ENCODE results near the gene FALEC.

Gene FALEC

DNA sequence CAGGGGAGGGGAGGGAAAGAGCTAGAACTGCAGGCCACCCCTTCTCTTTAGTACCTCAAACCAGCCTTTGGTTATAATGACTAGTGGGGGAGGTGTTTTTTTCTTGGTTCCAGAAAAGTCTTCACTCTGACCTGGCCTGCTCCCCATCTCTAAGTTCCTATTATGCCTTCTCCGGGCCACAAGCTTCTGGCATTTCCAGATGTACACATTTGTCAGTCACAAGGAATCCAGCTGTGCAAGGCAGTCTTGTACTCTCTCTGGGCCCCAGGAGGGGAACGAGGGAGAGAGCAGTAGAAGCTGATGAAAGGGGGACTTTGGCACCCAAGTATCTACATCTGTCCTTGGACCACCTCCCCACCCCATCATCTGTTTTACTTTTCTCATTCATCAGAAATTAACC is 2.7 kb upstream of the FALEC start:
- DNase-seq = no peak

DNA sequence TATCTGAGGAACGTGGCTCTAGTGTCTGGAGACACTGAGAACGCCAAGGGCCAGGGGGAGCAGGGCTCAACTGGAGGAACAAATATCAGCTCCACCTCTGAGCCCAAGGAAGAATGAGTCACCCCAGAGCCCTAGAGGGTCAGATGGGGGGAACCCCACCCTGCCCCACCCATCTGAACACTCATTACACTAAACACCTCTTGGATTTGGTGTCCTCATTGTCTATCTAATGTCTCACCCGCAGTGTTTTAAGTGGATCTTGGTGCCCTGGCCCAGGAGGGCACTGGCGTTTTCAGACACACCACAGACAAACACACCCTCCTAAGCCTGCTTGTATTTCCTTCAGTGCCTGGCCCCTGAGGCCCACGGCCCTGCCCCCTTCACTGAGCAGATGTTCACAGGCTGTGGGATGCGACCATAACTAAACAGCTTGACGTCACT is 2.2 kb upstream of the FALEC start:
- no peak for DNase-seq

DNA sequence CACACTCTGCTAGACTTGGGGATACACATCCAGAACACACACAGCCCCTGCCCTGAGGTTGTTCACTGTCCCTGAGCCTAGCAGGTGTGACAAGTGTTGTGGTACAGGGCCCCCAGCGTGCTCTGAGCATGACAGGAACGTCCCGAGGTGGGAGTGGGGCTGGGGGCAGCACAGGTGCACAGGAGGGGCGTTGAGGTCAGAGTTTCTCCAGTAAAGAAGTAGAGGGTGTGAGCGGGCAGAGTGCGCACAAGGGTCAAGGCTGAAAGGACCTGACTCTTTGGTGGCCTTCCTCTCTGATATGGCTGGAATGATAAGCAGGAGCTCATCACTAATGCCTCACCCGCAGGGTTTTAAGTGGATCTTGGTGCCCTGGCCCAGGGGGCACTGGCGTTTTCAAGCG is 1.3 kb upstream of the FALEC start:
- no peak for DNase-seq

DNA sequence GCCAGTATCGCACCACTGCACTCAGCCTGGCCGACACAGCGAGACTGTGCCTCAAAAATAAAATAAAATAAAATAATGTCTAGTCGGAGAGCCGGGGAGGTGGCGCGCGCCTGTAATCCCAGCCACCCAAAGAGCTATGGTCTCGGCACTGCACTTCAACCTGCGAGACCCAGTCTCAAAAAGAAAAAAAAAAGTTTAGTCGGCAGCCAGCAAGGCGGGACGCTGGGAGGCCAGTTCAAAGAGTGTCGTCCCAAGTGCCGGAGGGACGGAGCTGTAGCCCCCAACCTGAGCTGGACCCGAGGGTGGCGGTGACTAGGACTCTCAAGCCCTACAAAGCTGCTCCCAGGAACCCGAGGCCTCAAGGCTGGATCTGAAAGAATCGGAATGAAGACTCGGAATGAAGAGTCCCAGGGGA is 632 bp upstream of the FALEC start:
- no peak for DNase-seq

DNA sequence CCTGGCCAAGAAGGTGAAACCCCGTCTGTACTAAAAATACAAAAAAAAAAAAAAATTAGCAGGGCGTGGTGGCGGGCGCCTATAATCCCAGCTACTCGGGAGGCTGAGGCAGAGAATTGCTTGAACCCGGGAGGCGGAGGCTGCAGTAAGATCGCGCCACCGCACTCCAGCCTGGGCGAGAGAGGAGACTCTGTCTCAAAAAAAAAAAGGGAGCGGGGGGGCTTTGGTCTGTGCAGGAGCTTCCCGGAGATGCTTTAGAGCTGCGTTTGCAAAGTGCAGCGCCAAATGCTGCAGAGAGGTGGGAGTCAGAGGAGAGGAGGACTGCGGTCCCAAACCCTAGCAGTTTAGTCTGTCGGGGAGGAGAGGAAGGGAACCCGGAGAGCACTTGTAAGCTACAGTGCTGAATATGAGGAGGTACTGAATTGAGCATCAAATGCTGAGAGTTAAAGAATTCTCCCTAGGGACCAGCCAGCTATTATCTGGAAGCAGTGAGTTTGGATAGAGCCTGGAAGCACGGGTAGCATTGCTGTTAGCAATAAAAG is 569 bp downstream of the FALEC start:
- DNase-seq = no peak

DNA sequence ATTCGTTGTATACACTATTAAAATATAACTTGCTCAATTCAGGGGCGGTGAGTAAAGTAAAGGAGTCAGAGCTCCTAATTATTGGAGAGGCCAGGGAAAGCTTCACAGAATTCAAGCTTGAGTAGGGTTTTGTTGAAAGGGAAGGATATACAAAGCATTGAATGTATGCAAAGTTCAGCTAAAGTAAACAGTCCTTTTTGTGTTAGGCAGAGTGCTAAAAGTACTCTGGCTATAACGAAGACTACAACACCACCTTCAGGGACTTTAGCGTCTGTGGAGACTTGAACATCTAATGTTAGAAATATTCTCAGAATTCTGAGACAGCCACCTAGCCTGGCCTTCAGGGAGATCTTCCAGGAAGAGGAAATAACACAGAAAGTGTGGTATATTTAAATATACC is 1.1 kb downstream of the FALEC start:
- no peak for DNase-seq

DNA sequence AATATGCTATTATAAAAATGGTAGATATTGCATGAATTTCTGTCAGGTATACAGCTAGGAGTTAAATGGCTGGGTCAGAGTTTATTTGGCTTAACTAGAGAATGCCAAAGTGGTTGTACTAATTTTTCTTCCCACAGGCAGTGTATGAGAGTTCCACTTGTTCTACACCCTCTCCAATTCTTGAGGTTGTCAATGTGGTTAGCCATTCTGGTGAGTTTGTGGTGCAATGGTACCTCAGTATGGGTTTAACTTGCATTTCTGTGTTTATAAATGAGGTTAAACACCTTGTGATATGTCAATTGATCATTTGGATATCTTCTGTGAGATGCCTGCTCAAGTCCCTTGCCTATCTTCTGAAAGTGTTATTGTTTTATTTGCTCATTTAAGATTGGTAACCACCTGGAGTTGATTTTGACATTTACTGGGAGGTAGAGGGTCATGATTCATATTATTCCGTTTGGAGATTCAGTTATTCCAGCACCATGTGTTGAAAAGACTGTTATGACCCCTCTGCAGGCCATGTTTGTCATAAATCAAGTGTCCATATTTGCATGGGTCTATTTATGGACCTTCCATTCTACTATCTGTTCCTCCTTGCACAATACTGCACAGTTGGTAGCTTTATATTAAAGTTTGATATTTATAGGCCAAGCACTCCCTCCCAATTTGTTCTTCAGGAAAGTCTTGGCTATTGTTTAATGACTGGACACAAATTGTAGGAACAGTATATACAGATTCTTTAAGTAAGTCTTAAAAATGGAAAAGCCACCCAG is 5.8 kb downstream of the FALEC start:
- DNase-seq = no peak

DNA sequence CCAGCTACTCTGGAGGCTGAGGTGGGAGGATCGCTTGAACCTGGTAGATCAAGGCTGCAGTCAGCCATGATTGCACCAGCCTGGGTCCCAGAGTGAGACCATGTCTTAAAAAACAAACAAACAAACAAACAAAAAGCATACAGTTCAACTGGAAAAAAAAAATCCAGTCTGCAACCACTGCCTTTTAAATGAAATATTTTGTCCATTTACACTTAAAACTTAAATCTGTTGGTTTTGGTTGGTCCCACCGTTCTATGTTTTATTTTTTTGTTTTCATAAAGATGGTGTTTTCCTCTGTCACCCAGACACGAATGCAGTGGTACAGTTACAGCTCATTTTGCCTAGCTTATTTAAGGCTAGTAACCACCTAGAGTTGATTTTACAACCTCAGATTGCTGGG is 9.8 kb downstream of the FALEC start:
- DNase-seq = no peak

DNA sequence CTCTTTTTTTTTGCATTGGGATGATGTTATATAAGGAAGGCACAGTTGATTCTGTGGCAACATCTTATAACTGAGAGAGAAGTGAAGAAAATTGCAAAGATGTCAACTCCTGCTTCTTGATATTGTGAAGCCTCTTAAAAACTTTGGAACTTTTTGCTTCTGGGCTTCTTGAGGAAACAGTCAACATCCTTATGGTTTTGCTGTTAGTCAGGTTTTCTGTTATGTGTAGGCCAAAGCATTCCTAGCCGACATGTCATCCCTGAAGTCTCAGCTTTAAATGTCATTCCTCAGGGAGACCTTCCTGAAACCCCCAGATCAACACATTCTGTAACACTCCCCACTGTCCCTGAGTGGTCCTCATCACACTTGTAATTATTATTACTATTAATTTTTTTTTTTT is 12.6 kb downstream of the FALEC start:
- DNase-seq = no peak

DNA sequence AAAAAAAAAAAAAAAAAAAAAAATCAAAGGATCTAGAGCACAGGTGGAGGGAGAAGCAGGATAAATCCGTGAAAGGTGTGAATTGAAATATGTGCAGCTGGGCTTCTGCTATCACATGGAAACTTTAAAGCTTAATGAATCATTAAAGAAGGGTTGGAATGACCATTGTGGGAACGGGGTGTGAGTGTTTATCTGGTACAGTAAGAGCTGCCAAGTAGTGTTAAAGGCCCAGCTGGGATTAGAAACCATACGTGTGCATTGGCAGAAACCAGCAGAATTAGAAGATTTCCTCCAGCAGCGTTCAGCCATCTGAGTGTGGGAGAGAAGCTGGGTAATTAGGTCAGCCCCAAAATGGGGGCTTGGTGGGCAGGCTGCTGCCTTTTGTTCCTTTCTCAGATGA is 13.5 kb downstream of the FALEC start:
- no peak for DNase-seq

DNA sequence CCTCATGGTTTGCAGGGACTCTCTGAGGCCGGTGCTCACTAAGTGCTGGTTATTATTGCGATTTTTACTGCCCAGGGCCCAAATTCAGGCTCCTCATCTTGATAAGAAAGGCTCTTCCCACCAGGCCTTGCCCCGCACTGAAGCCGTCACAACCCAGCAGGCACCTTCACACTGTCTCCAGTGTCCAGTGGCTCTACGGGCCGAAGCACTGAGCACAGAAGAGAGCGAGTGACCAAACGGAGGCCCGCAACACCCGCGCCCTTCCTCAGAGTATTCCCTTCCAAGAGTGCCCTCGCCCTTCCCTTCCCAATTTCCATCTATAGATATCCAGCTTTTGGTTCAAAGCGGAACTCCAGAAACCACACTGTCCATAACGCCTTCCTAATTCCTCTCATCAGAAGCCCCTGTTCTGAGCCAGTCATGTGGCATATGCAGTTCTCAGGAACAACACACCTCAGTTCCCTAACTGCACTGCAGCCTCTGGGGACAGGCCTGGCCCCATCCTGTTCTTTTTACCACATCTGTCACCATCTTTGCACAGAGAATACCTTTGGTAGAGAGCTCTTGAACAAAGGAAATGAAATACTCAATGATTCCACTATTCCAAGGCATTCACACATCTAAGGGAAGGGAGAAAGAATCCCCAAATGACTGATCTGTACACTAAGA is 15.1 kb downstream of the FALEC start:
- no peak for DNase-seq

DNA sequence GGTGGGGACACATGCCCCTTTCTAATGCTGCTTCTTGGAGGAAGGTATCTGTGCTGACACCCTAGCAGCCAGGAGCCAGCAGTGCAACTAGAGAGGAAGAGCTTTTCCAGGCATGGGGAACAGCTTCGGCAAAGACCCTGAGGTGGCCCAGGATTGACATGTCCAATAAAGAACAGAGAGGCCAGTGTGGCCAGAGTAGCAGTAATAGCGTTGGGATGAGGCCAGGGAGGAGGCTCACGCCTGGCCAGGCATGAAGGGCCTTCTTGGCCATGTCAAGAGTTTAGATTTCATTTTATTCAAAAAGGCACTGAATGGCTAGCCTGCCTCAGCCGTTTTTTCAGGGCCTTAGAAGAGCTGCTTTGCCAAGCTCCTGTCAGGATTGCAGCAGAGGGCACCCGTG is 17.3 kb downstream of the FALEC start:
- DNase-seq = no peak

DNA sequence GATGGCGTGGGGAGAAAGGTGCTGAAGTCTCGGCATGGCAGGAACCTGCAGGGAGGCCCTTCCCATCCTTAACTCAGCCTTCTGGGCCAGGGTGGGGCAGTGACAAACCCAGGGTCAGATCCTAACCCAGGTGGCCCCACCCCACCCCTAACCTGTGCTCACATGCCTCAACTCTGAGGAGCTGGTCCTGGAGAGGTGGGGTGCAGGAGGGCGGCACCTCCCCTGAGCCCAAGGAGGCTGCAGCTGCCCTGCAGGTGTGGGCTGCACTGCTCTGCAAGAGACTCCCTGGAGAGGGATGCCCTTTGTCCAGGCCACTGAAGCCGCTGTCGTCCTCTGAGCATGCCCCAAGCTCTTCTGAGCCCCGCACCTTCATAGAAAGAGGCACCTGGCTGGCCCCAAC is 18.4 kb downstream of the FALEC start:
- no peak for DNase-seq

DNA sequence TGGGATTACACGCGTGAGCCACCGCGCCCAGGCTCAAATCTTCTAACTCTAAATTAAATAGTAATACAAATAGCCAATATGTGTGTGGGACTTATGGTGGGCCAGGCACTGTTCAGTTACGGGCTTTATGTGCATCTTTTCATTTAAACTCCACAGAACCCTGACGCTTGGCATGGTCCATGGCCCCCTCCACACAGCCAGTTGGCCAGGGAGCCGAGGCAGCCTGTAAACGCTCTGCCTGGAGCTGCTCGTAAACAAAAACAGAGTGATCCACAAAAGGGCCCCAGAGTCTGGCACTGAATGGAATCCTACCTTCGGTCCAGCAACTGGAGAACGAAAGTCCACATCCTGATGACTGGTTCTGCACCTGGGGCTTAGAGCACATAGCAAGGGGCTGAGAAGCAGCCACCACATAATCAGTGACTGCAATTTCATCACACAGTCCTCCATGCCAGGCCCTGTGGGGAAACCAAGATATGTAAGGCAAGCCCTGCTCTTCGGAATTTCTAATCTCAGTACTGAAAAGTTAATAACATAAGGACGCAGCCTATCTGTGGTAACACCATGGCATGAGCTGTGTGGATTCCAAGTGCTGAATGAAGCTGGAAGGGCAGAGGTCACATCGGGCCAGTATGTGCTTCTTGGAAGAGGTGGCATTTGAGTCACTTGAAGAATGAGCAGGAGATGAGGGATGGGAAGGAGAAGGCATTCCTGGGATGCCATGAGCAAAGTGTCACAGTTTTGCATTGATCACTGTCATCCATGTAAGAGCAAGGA is 20.1 kb downstream of the FALEC start:
- no peak for DNase-seq

DNA sequence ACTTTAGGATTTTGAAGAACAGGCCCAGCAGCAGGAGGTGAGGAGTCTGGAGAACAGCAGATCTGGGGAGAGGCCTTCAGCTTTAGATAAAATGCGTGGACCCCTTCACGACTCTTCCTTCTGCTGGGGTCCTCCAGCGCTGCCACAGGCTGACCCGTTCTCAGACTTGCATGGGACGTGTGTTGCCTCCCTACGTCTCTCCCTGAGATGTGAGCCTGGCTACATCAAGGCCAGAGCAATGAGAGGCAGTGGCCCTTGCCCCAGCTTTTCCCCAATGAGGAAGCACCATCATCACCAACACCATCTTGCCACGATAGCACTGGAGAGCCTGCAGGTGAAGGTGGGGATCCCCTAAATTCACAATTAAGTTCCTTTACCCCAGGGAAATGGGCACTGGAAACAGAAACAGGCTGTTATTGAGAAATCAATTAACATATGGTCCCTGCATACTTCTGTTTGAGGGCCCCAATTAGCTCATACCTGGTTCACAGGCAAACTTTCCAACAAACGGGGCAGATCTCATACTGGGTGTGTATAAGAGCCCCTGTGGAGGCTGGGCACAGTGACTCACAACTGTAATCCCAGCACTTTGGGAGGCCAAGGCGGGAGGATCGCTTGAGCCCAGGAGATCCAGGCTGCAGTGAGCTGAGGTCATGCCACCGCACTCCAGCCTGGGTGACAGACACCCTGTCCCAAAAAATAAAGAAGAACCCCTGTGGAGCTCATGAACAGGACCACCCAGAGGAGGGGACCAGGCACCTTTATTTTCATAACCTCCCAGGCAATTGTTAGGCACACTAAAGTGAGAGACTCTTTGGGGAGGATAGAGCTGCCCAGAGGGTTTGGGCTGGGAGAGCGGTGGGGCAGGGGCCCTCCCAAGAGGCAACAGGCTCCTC is 21.5 kb downstream of the FALEC start:
- DNase-seq = no peak

DNA sequence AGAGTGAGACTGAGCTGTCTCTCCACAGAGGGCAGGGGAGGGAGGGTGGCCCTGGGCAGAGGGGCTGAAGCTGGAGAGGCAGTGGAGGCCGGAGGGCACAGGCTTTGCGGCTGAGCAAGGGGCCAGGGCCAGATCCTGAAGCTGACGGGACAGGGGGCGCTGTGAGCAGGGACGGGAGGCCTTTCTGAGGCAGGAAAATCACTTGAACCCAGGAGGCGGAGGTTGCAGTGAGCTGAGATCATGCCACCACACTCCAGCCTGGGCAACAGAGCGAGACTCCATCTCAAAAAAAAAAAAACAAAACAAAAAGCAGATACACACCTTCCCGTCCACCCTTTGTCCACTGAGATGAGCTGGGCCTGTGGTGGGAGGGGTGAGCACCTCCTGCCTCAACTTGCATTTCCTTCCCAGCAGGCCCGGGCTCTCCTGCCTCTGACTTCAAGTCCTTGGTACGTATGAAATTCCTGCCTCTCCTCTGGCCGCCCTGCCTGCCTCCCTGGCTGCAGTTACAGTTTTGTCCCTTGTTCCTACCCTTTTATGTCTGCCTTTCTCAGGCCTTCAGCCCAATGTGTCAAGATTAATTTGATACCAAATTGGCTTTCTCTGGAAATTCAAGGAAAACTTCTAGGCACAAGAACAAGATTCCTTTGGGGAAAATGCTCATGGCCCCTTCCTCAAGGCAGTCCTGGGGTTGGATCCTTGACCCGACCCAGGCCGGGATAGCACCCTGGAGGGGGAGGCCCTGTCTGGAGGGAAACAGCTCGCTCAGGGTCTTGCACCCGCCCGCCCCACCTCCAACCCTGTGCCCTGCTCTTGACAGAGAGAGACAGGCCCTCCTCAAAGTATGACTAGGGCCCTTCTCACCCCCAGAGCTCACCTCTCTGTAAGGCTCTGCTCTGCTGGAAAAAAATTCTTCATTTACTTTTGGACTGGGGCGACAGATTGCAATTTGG is 22.5 kb downstream of the FALEC start:
- DNase-seq = no peak

DNA sequence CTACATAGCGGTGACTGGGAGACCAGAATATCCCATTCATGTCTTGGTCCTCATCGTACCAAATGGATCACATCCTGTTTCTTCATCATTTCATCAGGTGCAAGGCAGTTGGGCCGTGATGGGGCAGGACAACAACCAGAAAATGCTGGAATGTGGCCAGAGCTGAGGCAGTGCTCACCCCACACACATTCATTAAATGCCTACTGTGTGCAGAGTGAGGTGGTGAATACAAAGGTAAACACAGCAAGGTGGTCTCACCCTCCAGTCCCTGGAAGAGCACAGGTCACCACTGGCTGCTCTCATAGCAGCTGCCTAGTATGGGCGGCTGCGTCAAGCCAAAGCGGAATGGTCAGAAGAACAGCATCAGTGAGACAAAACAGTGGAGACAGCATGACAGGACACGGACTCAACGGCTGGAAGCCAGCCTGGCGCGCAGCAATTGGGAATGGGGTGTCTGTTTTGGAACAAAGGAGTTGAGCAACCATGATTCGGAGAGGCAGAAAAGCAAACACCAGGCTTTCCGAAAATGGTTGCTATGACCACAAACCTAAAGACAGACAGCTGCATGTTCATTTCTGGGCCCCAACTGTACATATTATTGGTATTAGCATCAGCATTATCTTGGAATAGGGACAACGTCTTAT is 28.1 kb downstream of the FALEC start:
- no peak for DNase-seq

DNA sequence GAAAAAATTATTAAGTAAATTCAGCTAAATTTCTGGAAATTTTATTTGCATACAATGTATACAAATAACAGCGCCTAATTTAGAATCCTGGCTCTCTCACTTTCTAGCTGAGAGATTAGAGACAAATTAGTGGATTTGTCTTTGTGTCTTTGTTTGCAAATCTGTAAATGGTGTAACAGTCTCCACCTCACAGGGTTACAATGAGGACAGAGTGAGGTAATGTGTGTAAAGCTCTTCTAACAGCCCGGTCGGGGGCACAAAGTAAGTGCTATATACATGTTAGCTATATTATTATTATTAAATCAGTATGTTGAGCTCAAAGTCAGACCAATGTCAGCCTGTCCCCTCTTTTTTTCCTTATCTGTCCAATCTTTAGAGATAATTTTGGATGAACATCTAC is 28.7 kb downstream of the FALEC start:
- no peak for DNase-seq

DNA sequence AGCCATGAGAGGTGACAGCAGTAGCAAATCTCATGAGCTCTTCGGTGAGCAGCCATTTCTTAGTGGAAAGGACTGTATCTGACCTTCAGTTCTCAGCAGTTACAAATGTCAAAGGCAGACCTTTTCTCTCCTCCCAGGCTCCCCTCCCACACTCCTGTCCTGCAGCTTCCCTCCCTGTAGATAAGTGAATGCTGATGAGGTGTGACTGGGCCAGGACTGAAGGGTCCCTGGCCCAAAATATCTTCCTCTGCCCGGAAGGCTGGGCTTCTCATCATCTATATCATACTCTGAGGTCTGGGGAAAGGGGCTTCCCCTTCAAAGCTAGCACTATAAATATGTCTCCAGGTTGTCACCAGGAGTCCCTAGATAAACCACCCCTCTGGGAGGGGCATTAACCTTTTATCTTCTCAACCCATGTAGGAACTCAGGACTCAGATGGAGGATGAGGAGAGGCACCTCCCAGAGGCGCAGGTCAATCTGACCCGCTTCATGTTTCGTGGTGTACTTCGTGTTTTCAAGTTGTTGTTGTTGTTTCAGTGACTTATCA is 30.0 kb downstream of the FALEC start:
- DNase-seq = no peak

DNA sequence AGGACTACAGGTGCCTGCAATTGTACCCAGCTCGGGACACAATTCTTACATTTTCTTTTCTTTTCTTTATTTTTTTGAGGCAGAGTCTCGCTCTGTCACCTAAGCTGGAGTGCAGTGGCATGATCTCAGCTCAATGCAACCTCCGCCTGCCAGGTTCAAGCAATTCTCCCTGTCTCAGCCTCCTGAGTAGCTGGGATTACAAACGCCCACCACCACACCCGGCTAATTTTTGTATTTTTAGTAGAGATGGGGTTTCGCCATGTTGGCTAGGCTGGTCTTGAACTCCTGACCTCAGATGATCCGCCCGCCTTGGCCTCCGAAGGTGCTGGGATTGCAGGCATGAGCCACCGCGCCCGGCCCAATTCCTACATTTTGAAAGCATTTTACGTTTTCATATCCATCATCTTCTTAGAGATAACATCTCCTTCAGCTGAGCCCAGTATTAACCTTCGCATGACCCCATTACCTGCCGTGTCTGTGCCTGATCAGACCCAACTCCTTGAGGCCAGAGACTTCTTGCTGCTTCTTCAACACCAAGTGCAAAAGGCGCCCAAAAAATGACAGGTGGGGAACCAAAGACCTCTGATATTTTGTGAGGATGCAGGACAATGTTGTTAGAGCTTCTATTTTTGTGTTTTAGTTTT is 30.9 kb downstream of the FALEC start:
- DNase-seq = no peak

Data from activated CD4-positive, alpha-beta T cell treated with anti-CD3 and anti-CD28 coated beads, Interleukin-2, amount 50 U/mL, for 1 hour (primary cell).